ENCODE data around the gene MCAM.

DNA sequence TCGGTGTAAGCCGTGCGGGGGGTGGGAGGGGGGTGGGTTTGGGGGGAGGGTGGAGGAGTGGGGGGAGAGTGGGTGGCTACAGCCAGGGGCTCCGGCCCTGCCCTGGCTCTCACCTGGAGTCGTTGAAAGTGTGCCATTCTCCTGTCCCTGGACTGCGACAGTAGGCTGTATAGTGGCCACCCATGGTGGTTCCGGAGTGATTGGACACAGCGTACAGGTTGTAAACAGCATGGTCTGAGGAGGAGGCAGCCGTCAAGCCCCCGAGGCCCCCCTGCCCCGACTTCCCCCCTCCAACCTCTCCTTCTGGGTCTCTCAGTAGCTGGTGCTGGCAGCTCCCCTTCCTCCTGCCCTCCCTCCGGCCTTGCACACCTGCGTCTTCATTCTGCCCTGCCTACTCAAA, 40.1 kb upstream of the MCAM start:
- TF ChIP-seq, protein P1, sequence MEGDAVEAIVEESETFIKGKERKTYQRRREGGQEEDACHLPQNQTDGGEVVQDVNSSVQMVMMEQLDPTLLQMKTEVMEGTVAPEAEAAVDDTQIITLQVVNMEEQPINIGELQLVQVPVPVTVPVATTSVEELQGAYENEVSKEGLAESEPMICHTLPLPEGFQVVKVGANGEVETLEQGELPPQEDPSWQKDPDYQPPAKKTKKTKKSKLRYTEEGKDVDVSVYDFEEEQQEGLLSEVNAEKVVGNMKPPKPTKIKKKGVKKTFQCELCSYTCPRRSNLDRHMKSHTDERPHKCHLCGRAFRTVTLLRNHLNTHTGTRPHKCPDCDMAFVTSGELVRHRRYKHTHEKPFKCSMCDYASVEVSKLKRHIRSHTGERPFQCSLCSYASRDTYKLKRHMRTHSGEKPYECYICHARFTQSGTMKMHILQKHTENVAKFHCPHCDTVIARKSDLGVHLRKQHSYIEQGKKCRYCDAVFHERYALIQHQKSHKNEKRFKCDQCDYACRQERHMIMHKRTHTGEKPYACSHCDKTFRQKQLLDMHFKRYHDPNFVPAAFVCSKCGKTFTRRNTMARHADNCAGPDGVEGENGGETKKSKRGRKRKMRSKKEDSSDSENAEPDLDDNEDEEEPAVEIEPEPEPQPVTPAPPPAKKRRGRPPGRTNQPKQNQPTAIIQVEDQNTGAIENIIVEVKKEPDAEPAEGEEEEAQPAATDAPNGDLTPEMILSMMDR (IDR thresholded peaks at IDR 0.05; ENCODE audit: low read depth, low read length, missing input control), result no peak
- TF ChIP-seq REST (IDR thresholded peaks at IDR 0.05) (no peak), RAD21 (IDR thresholded peaks at IDR 0.05) (no peak), TAF1 (conservative IDR thresholded peaks at IDR 0.05) (no peak), SP1 (IDR thresholded peaks at IDR 0.05) (no peak)
- TF ChIP-seq, protein P2, sequence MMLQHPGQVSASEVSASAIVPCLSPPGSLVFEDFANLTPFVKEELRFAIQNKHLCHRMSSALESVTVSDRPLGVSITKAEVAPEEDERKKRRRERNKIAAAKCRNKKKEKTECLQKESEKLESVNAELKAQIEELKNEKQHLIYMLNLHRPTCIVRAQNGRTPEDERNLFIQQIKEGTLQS (IDR thresholded peaks at IDR 0.05), result no peak
